Astrocyte (in vitro differentiated cells and primary cell): Measurements from ENCODE around the gene MTA1.

Experiments
- CTCF ChIP-seq: IDR thresholded peaks from 2 replicates; pipeline ENCODE4 v1.5.1; 2011; ENCODE audit warnings: low read depth, mild to moderate bottlenecking, inconsistent platforms, low read length, moderate library complexity; ENCODE audit not compliant: insufficient read depth
- EZH2 ChIP-seq: IDR thresholded peaks from 2 replicates; pipeline ENCODE4 v1.6.1; 2012; ENCODE audit warnings: mild to moderate bottlenecking, low read length, inconsistent platforms; ENCODE audit not compliant: insufficient read depth

GRCh38 chr14:105389976-105390848 is 29.4 kb upstream of the MTA1 start:
- TF ChIP-seq EZH2 (no peak), CTCF (no peak)
